Thyroid gland (tissue), 4 donors: ENCODE measurements around the gene ARHGEF28. TPM values are rescaled to one million over a fixed set of nuclear protein-coding genes. Genes with fewer than 3 reads are reported as not detected.

ENCODE experiments used
- DNase-seq, 2 donors: peaks; one replicate each; pipeline ENCODE4 v3.0.0-alpha.2; 2019
- H3K27ac ChIP-seq, 3 donors: fragments of 200-600 bp; sonication (generic); 1 replicate in 2 of 3; 2 replicates in 1 of 3; pipeline ENCODE4 v1.5.1; 2016 to 2019; ENCODE audit warnings: mild to moderate bottlenecking in 1 of 3, moderate library complexity in 1 of 3
- H3K27me3 ChIP-seq: fragments of 200-600 bp; sonication (generic); one replicate; pipeline ENCODE4 v1.5.1; 2019
- H3K36me3 ChIP-seq, 2 donors: fragments of 200-600 bp; sonication (generic); one replicate each; pipeline ENCODE4 v1.5.1; 2016 to 2019
- H3K4me1 ChIP-seq, 2 donors: fragments of 200-600 bp; sonication (generic); one replicate each; pipeline ENCODE4 v1.5.1; 2017 to 2019
- H3K4me3 ChIP-seq, 3 donors: fragments of 200-600 bp; sonication (generic); replicated peaks in 1 of 3; 1 replicate in 2 of 3; 2 replicates in 1 of 3; pipeline ENCODE4 v1.5.1; 2016; ENCODE audit warnings: mild to moderate bottlenecking in 1 of 3
- H3K9me3 ChIP-seq: fragments of 200-600 bp; sonication (generic); one replicate; pipeline ENCODE4 v1.5.1; 2017
- CTCF ChIP-seq, 6 experiments: fragments of 200-600 bp in 3 of 6; fragments of 450-650 bp in 3 of 6; sonication (generic) in 3 of 6; IDR thresholded peaks; one replicate each; pipeline ENCODE4 v1.5.1; 2016 to 2019; ENCODE audit warnings: antibody characterized with exemption in 6 of 6, mild to moderate bottlenecking in 2 of 6, inconsistent platforms in 1 of 6, moderate library complexity in 1 of 6
- POLR2A ChIP-seq, 2 donors: fragments of 450-650 bp; IDR thresholded peaks; one replicate each; pipeline ENCODE4 v1.6.1; 2017; ENCODE audit warnings: antibody characterized with exemption in 2 of 2, mild to moderate bottlenecking in 2 of 2, moderate library complexity in 1 of 2
- WGBS, 2 donors: methylation state at CpG; one replicate each; pipeline ENCODE4 v1.1.5; 2017; 5-methylcytosine and 5-hydroxymethylcytosine counted together
- intact Hi-C: fragments of 100-400 bp; cut with DNase I; formaldehyde crosslinking; loops from one replicate; pipeline ENCODE4 v1.15.1; 2023
- total RNA-seq, 4 donors: library from RNA; depleted of rRNA; stranded (reverse); fragments of >200 nt; gene quantifications; one replicate each; pipeline ENCODE4 v1.2.3, GENCODE V29; 2016

Gene ARHGEF28
- total RNA-seq, 4 donors from 2014 or later: 43.6 to 58.8 (median 55.3) TPM

GRCh38 chr5:73962801-73963425 lies 336.9 kb downstream of the ARHGEF28 start:
- no peak for TF ChIP-seq CTCF (IDR thresholded peaks at IDR 0.05)
- no peak for TF ChIP-seq POLR2A (IDR thresholded peaks at IDR 0.05)
- H3K27ac ChIP-seq: no peak overlapping the region
- DNase-seq: no peak
- intact Hi-C loops: no loop called here
- H3K36me3 ChIP-seq: no peaks in the 10 kb centered on the region
- no peaks in the 10 kb centered on the region for H3K9me3 ChIP-seq
- 77 to 83% methylated on average over 8 of the region's 8 CpGs for WGBS, 2 donors
- no peak overlapping the region for H3K4me3 ChIP-seq
- no peaks in the 10 kb centered on the region for H3K4me1 ChIP-seq
- H3K27me3 ChIP-seq: no peaks in the 10 kb centered on the region

GRCh38 chr5:73964352-73964865 lies 338.4 kb downstream of the ARHGEF28 start:
- 65 to 68% methylated on average over 3 of the region's 3 CpGs for WGBS, 2 donors

GRCh38 chr5:73966451-73966850 lies 340.5 kb downstream of the ARHGEF28 start:
- H3K9me3 ChIP-seq: no peaks in the 10 kb centered on the region
- H3K36me3 ChIP-seq: no peaks in the 10 kb centered on the region
- no peaks in the 10 kb centered on the region for H3K4me1 ChIP-seq
- no peak overlapping the region for H3K27ac ChIP-seq
- no peak overlapping the region for H3K4me3 ChIP-seq
- DNase-seq: no peak
- no peak for TF ChIP-seq POLR2A (IDR thresholded peaks at IDR 0.05)
- no peak for TF ChIP-seq CTCF (IDR thresholded peaks at IDR 0.05)
- H3K27me3 ChIP-seq: no peaks in the 10 kb centered on the region
- 93 to 97% methylated on average over 3 of the region's 3 CpGs for WGBS, 2 donors
- intact Hi-C loops: no loop called here

More at GRCh38 chr5:73964352-73964865, 338.4 kb downstream of the ARHGEF28 start:
- no peak for TF ChIP-seq POLR2A (IDR thresholded peaks at IDR 0.05)
- no peak for TF ChIP-seq CTCF (IDR thresholded peaks at IDR 0.05)
- no peaks in the 10 kb centered on the region for H3K4me1 ChIP-seq
- intact Hi-C loops: no loop called here
- H3K36me3 ChIP-seq: no peaks in the 10 kb centered on the region
- DNase-seq: no peak
- H3K9me3 ChIP-seq: no peaks in the 10 kb centered on the region
- H3K4me3 ChIP-seq: no peak overlapping the region
- no peaks in the 10 kb centered on the region for H3K27me3 ChIP-seq
- no peak overlapping the region for H3K27ac ChIP-seq

GRCh38 chr5:73967347-73967746 lies 341.4 kb downstream of the ARHGEF28 start:
- no peaks in the 10 kb centered on the region for H3K9me3 ChIP-seq
- TF ChIP-seq POLR2A (IDR thresholded peaks at IDR 0.05): no peak
- TF ChIP-seq CTCF (IDR thresholded peaks at IDR 0.05): no peak
- WGBS, 2 donors: 81 to 84% methylated on average over 3 of the region's 3 CpGs
- H3K4me1 ChIP-seq: no peaks in the 10 kb centered on the region
- H3K27me3 ChIP-seq: no peaks in the 10 kb centered on the region
- H3K4me3 ChIP-seq: no peak overlapping the region
- no peak for DNase-seq
- no peak overlapping the region for H3K27ac ChIP-seq
- no peaks in the 10 kb centered on the region for H3K36me3 ChIP-seq
- intact Hi-C loops: no loop called here

GRCh38 chr5:73968246-73968645 lies 342.2 kb downstream of the ARHGEF28 start:
- Histone ChIP-seq H3K36me3 (no peaks in the 10 kb centered on the region), H3K27me3 (no peaks in the 10 kb centered on the region), H3K4me3 (no peak overlapping the region), H3K9me3 (no peaks in the 10 kb centered on the region), H3K4me1 (no peaks in the 10 kb centered on the region), H3K27ac (no peak overlapping the region)
- DNase-seq: no peak
- WGBS, 2 donors: 95 to 98% methylated on average over 2 of the region's 2 CpGs
- intact Hi-C loops: no loop called here
- TF ChIP-seq POLR2A (IDR thresholded peaks at IDR 0.05) (no peak), CTCF (IDR thresholded peaks at IDR 0.05) (no peak)
